DND-41 (cell line): Measurements from ENCODE around the gene HERC4.

Experiments used
- ATAC-seq: fragments of 200-7000 bp; cut with Tn5 transposase; 3 replicates; pipeline ENCODE4 v1.9.1; 2021; ENCODE audit warnings: low read depth; ENCODE audit not compliant: insufficient read depth
- DNase-seq: peaks from one replicate; pipeline ENCODE4 v3.0.0-alpha.2; 2020
- H2AFZ ChIP-seq: 2 replicates; pipeline ENCODE4 v1.6.0; 2012; ENCODE audit warnings: low read depth, low read length
- H3K27ac ChIP-seq: 2 replicates; pipeline ENCODE4 v1.5.1; 2012; ENCODE audit warnings: low read length, inconsistent platforms
- H3K27me3 ChIP-seq: fragments of 200-600 bp; sonication (generic); 2 replicates; pipeline ENCODE4 v1.6.0; 2012; ENCODE audit warnings: low read length, mild to moderate bottlenecking, inconsistent platforms; ENCODE audit not compliant: insufficient read depth, poor library complexity
- H3K36me3 ChIP-seq: 2 replicates; pipeline ENCODE4 v1.5.1; 2012; ENCODE audit warnings: low read length, inconsistent platforms; ENCODE audit not compliant: insufficient read depth
- H3K4me1 ChIP-seq: 2 replicates; pipeline ENCODE4 v1.5.1; 2012; ENCODE audit warnings: mild to moderate bottlenecking, low read length; ENCODE audit not compliant: insufficient read depth
- H3K4me2 ChIP-seq: 2 replicates; pipeline ENCODE4 v1.6.0; 2012; ENCODE audit warnings: mild to moderate bottlenecking, moderate library complexity, low read length, inconsistent platforms; ENCODE audit not compliant: insufficient read depth
- H3K4me3 ChIP-seq, 2 experiments: fragments of 200-600 bp in 1 of 2; shearing (Covaris generic) in 1 of 2; 2 replicates each; pipeline ENCODE4 v1.5.1; 2012 to 2016; ENCODE audit warnings: inconsistent platforms in 2 of 2, low read length in 2 of 2, mild to moderate bottlenecking in 2 of 2, low read depth in 1 of 2, moderate library complexity in 1 of 2
- H3K79me2 ChIP-seq: 2 replicates; pipeline ENCODE4 v1.6.0; 2012; ENCODE audit warnings: low read length, inconsistent platforms; ENCODE audit not compliant: insufficient read depth
- H3K9ac ChIP-seq: 2 replicates; pipeline ENCODE4 v1.6.0; 2012; ENCODE audit warnings: low read depth, mild to moderate bottlenecking, inconsistent platforms, low read length, moderate library complexity
- H3K9me3 ChIP-seq: 2 replicates; pipeline ENCODE4 v1.5.1; 2012; ENCODE audit warnings: low read length, moderate library complexity, mild to moderate bottlenecking, inconsistent platforms; ENCODE audit not compliant: insufficient read depth, severe bottlenecking
- H4K20me1 ChIP-seq: 2 replicates; pipeline ENCODE4 v1.6.0; 2012; ENCODE audit warnings: low read length; ENCODE audit not compliant: insufficient read depth
- CTCF ChIP-seq: IDR thresholded peaks from 2 replicates; pipeline ENCODE4 v1.5.1; 2012; ENCODE audit warnings: borderline replicate concordance, low read length, moderate library complexity, mild to moderate bottlenecking; ENCODE audit not compliant: poor library complexity, severe bottlenecking; ENCODE audit errors: extremely low read depth
- EZH2 ChIP-seq: IDR thresholded peaks from 3 replicates; pipeline ENCODE4 v1.6.1; 2012; ENCODE audit warnings: borderline replicate concordance, low read depth, mild to moderate bottlenecking, moderate library complexity, low read length, inconsistent platforms; ENCODE audit not compliant: severe bottlenecking

Gene HERC4

GRCh38 chr10:68121020-68121743, 46.1 kb upstream of the HERC4 start:
- no peak overlapping the region for H2AFZ ChIP-seq
- no peak overlapping the region for H3K9ac ChIP-seq
- H3K27me3 ChIP-seq, result peaks cover 8% of the 10 kb centered on the region
- H3K4me1 ChIP-seq, result no peaks in the 10 kb centered on the region
- no peak overlapping the region for H3K4me2 ChIP-seq
- no peaks in the 10 kb centered on the region for H3K79me2 ChIP-seq
- TF ChIP-seq CTCF (no peak), EZH2 (no peak)
- no peak overlapping the region for H3K27ac ChIP-seq
- no peak for DNase-seq
- no peaks in the 10 kb centered on the region for H3K36me3 ChIP-seq
- no peaks in the 10 kb centered on the region for H3K9me3 ChIP-seq
- no peak for ATAC-seq
- H3K4me3 ChIP-seq, result no peak overlapping the region
- H4K20me1 ChIP-seq, result no peaks in the 10 kb centered on the region

GRCh38 chr10:68118657-68119056, 43.6 kb upstream of the HERC4 start:
- Histone ChIP-seq H3K9me3 (no peaks in the 10 kb centered on the region), H3K27me3 (no peaks in the 10 kb centered on the region), H3K4me3 (no peak overlapping the region), H3K4me1 (no peaks in the 10 kb centered on the region), H3K36me3 (no peaks in the 10 kb centered on the region), H3K27ac (no peak overlapping the region), H3K79me2 (no peaks in the 10 kb centered on the region), H2AFZ (no peak overlapping the region), H3K4me2 (no peak overlapping the region), H3K9ac (no peak overlapping the region), H4K20me1 (no peaks in the 10 kb centered on the region)
- DNase-seq (no peak), ATAC-seq (no peak)
- TF ChIP-seq EZH2 (no peak), CTCF (no peak)

GRCh38 chr10:68112837-68113236, 37.8 kb upstream of the HERC4 start:
- Histone ChIP-seq H3K27me3 (no peaks in the 10 kb centered on the region), H3K4me3 (no peak overlapping the region), H2AFZ (no peak overlapping the region), H3K9ac (no peak overlapping the region), H3K27ac (no peak overlapping the region), H4K20me1 (no peaks in the 10 kb centered on the region), H3K79me2 (no peaks in the 10 kb centered on the region), H3K9me3 (no peaks in the 10 kb centered on the region), H3K4me1 (no peaks in the 10 kb centered on the region), H3K36me3 (no peaks in the 10 kb centered on the region), H3K4me2 (no peak overlapping the region)
- TF ChIP-seq CTCF, result no peak
- TF ChIP-seq EZH2, result no peak
- ATAC-seq, result no peak
- DNase-seq, result no peak
